Panc1 (cell line): ENCODE results near the gene TEX13D. TPM values are rescaled to one million over a fixed set of nuclear protein-coding genes. Genes with fewer than 3 reads are reported as not detected.

Experiments used
- ATAC-seq: fragments of 200-7000 bp; cut with Tn5 transposase; 2 replicates; pipeline ENCODE4 v1.9.1; 2020; ENCODE audit warnings: mild to moderate bottlenecking, moderate library complexity
- BruUV-seq: library from RNA; stranded (reverse); fragments of 400-500 nt; replicated peaks from 2 replicates; lab custom pipeline; 2021; lab: Mats Ljungman, UMichigan
- CTCF ChIA-PET: fragments of 300-600 bp; sonication (Branson Sonifier 250); formaldehyde crosslinking; loops from one replicate; lab custom pipeline; 2022; ENCODE audit warnings: antibody characterized with exemption; lab: Charles Lee
- POLR2A ChIA-PET: fragments of 300-600 bp; sonication (Branson Sonifier 250); formaldehyde crosslinking; loops from one replicate; lab custom pipeline; 2022; ENCODE audit warnings: antibody characterized with exemption; lab: Charles Lee
- DNase-seq: peaks from one replicate; pipeline ENCODE4 v3.0.0-alpha.2; 2010; ENCODE audit warnings: low read depth, low spot score
- H3K27ac ChIP-seq: 2 replicates; pipeline ENCODE4 v1.5.1; 2011; ENCODE audit warnings: mild to moderate bottlenecking, low read length, inconsistent platforms
- H3K27me3 ChIP-seq: fragments of 200-500 bp; sonication (Bioruptor generic); 2 replicates; pipeline ENCODE4 v1.6.0; 2014; ENCODE audit warnings: low read length, inconsistent platforms; ENCODE audit not compliant: control insufficient read depth, insufficient read depth
- H3K36me3 ChIP-seq: fragments of 200-500 bp; sonication (Bioruptor generic); 2 replicates; pipeline ENCODE4 v1.5.1; 2014; ENCODE audit warnings: inconsistent platforms, mild to moderate bottlenecking, low read length, moderate library complexity; ENCODE audit not compliant: control insufficient read depth, insufficient read depth
- H3K4me1 ChIP-seq: 2 replicates; pipeline ENCODE4 v1.5.1; 2011; ENCODE audit warnings: inconsistent platforms, mild to moderate bottlenecking, low read length, moderate library complexity; ENCODE audit not compliant: control insufficient read depth, insufficient read depth
- H3K4me3 ChIP-seq, 2 experiments: 2 replicates each; pipeline ENCODE4 v1.5.1; 2011 to 2012; ENCODE audit warnings: low read depth in 2 of 2, low read length in 2 of 2, mild to moderate bottlenecking in 2 of 2, inconsistent platforms in 1 of 2, moderate library complexity in 1 of 2
- H3K9me3 ChIP-seq: fragments of 200-500 bp; sonication (Bioruptor generic); 2 replicates; pipeline ENCODE4 v1.5.1; 2014; ENCODE audit warnings: low read depth, mild to moderate bottlenecking, inconsistent platforms, low read length, moderate library complexity; ENCODE audit not compliant: control insufficient read depth, insufficient read depth
- POLR2AphosphoS5 ChIP-seq: IDR thresholded peaks from 2 replicates; pipeline ENCODE4 v1.6.1; 2012; ENCODE audit warnings: mild to moderate bottlenecking, low read depth, low read length, moderate library complexity
- SIN3A ChIP-seq: IDR thresholded peaks from 2 replicates; pipeline ENCODE4 v1.6.1; 2012; ENCODE audit warnings: low read depth, mild to moderate bottlenecking, low read length, moderate library complexity, borderline replicate concordance; ENCODE audit not compliant: insufficient read depth
- TCF7L2 ChIP-seq: IDR thresholded peaks from 2 replicates; pipeline ENCODE4 v1.6.1; 2011; ENCODE audit warnings: mild to moderate bottlenecking, low read depth, low read length, inconsistent platforms
- in situ Hi-C: cut with HindIII; loops from 2 replicates; pipeline ENCODE4 v1.10.0; 2016; ENCODE audit warnings: low sequenced_read_pairs, low pct_unique_long_range_greater_than_20kb
- intact Hi-C: fragments of 100-400 bp; cut with micrococcal nuclease; formaldehyde crosslinking; loops from one replicate; pipeline ENCODE4 v1.10.0; 2022; ENCODE audit not compliant: unreplicated experiment
- total RNA-seq: library from RNA; stranded (reverse); gene quantifications from one replicate; pipeline ENCODE4 v1.2.1, GENCODE V29; 2021; ENCODE audit not compliant: unreplicated experiment
- TF ChIP-seq, protein P1 (sequence below), 2 experiments: IDR thresholded peaks; 2 replicates each; pipeline ENCODE4 v1.6.1; 2011 to 2012; ENCODE audit warnings: low read depth in 2 of 2, control low read depth in 1 of 2, low read length in 1 of 2, mild to moderate bottlenecking in 1 of 2, moderate library complexity in 1 of 2; ENCODE audit not compliant: insufficient read depth in 1 of 2
- TF ChIP-seq, protein P2 (sequence below): fragments of 450-650 bp; IDR thresholded peaks from 2 replicates; pipeline ENCODE4 v1.5.1; 2017; ENCODE audit warnings: mild to moderate bottlenecking

TEX13D gene
- total RNA-seq, 1 experiment from 2014 or later, result not detected

DNA sequence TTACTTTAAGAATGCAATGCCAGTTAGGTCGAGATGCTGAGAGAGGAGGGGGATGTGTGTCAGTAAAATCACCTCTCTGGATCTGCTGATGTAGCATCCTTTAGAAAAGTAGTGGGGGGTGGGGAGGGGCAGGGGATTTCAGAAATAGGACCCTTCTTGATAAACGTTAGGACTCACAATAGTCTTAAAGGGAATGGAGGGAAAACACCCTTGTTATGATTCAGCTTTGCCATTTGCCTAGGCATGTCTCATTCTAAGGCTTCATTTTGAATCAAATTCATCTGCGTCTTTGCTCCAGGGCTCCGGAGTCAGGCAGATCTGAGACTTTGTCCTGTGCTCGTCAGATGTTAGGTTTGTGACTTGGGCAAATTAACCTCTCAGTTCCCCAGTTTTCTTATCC lies 14.8 kb downstream of the TEX13D start:
- no peak overlapping the region for H3K4me3 ChIP-seq
- POLR2A ChIA-PET, result no interaction called here
- no peaks in the 10 kb centered on the region for H3K4me1 ChIP-seq
- no peak for ATAC-seq
- intact Hi-C loops (no loop called here), in situ Hi-C loops (no loop called here)
- DNase-seq, result no peak
- no peaks in the 10 kb centered on the region for H3K27me3 ChIP-seq
- H3K9me3 ChIP-seq, result no peaks in the 10 kb centered on the region
- no TSS peak for BruUV-seq
- H3K36me3 ChIP-seq, result no peaks in the 10 kb centered on the region
- no peak overlapping the region for H3K27ac ChIP-seq
- TF ChIP-seq, protein P1, sequence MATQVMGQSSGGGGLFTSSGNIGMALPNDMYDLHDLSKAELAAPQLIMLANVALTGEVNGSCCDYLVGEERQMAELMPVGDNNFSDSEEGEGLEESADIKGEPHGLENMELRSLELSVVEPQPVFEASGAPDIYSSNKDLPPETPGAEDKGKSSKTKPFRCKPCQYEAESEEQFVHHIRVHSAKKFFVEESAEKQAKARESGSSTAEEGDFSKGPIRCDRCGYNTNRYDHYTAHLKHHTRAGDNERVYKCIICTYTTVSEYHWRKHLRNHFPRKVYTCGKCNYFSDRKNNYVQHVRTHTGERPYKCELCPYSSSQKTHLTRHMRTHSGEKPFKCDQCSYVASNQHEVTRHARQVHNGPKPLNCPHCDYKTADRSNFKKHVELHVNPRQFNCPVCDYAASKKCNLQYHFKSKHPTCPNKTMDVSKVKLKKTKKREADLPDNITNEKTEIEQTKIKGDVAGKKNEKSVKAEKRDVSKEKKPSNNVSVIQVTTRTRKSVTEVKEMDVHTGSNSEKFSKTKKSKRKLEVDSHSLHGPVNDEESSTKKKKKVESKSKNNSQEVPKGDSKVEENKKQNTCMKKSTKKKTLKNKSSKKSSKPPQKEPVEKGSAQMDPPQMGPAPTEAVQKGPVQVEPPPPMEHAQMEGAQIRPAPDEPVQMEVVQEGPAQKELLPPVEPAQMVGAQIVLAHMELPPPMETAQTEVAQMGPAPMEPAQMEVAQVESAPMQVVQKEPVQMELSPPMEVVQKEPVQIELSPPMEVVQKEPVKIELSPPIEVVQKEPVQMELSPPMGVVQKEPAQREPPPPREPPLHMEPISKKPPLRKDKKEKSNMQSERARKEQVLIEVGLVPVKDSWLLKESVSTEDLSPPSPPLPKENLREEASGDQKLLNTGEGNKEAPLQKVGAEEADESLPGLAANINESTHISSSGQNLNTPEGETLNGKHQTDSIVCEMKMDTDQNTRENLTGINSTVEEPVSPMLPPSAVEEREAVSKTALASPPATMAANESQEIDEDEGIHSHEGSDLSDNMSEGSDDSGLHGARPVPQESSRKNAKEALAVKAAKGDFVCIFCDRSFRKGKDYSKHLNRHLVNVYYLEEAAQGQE (IDR thresholded peaks at IDR 0.05; ENCODE audit: insufficient read depth in 1 of 2, low read depth in 2 of 2, low read length in 1 of 2), result no peak
- CTCF ChIA-PET, result no interaction called here

DNA sequence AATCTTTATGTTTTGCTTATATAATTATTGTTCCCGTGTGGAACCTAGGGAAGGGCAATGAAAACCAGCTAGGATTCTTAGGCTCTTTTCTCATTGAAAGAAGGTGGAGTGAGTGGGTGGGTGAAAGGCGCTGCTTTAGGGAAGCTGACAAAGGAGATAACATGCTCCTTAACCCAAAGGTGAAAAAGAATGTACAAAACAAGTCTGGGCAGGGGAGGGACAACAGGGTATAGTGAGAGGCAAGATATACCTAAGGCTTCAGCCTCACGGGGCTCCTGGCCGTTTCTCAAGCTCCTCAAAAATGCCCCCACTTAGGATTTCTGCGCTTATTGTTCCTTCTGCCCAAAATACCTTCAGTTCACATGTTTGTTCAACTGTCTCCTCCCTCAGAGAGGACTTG lies 15.7 kb downstream of the TEX13D start:
- Histone ChIP-seq H3K27ac (no peak overlapping the region), H3K4me3 (no peak overlapping the region), H3K9me3 (no peaks in the 10 kb centered on the region), H3K4me1 (no peaks in the 10 kb centered on the region), H3K36me3 (no peaks in the 10 kb centered on the region), H3K27me3 (no peaks in the 10 kb centered on the region)
- intact Hi-C loops (no loop called here), in situ Hi-C loops (no loop called here)
- POLR2A ChIA-PET, result no interaction called here
- TF ChIP-seq, protein P2, sequence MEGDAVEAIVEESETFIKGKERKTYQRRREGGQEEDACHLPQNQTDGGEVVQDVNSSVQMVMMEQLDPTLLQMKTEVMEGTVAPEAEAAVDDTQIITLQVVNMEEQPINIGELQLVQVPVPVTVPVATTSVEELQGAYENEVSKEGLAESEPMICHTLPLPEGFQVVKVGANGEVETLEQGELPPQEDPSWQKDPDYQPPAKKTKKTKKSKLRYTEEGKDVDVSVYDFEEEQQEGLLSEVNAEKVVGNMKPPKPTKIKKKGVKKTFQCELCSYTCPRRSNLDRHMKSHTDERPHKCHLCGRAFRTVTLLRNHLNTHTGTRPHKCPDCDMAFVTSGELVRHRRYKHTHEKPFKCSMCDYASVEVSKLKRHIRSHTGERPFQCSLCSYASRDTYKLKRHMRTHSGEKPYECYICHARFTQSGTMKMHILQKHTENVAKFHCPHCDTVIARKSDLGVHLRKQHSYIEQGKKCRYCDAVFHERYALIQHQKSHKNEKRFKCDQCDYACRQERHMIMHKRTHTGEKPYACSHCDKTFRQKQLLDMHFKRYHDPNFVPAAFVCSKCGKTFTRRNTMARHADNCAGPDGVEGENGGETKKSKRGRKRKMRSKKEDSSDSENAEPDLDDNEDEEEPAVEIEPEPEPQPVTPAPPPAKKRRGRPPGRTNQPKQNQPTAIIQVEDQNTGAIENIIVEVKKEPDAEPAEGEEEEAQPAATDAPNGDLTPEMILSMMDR, result no peak
- TF ChIP-seq, protein P1 (IDR thresholded peaks at IDR 0.05; ENCODE audit: insufficient read depth in 1 of 2, low read depth in 2 of 2, low read length in 1 of 2), result no peak
- TF ChIP-seq TCF7L2, result no peak
- TF ChIP-seq POLR2AphosphoS5, result no peak
- no peak for TF ChIP-seq SIN3A
- no TSS peak for BruUV-seq
- no peak for DNase-seq
- no peak for ATAC-seq
- CTCF ChIA-PET, result no interaction called here
